DND-41 (cell line): ENCODE measurements around the gene INPP5J.

Experiments used
- EZH2 ChIP-seq: IDR thresholded peaks from 3 replicates; pipeline ENCODE4 v1.6.1; 2012; ENCODE audit warnings: borderline replicate concordance, low read depth, mild to moderate bottlenecking, moderate library complexity, low read length, inconsistent platforms; ENCODE audit not compliant: severe bottlenecking
- TF ChIP-seq, protein P1 (sequence below): IDR thresholded peaks from 2 replicates; pipeline ENCODE4 v1.5.1; 2012; ENCODE audit warnings: borderline replicate concordance, low read length, moderate library complexity, mild to moderate bottlenecking; ENCODE audit not compliant: poor library complexity, severe bottlenecking; ENCODE audit errors: extremely low read depth

DNA sequence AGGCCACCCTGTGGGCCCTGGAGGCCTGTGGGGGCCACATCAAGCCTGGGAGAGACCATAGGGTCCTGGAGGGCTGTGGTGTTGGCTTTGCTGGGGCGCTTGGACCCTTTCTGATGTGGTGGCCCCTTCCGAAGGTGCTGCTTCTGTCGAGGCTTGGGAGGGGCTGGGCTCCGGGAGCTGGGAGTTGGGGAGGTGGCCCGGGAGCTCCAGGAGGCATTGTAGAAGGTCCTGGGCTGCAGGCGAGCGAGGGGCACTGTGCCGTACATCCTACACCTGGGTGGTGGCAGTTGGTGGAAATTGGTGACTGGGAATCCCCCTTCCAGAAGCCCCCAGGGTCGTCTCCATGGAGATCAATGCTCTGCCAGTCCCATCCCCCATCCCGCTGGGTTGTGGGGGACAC is 15.0 kb downstream of the INPP5J start:
- TF ChIP-seq, protein P1, sequence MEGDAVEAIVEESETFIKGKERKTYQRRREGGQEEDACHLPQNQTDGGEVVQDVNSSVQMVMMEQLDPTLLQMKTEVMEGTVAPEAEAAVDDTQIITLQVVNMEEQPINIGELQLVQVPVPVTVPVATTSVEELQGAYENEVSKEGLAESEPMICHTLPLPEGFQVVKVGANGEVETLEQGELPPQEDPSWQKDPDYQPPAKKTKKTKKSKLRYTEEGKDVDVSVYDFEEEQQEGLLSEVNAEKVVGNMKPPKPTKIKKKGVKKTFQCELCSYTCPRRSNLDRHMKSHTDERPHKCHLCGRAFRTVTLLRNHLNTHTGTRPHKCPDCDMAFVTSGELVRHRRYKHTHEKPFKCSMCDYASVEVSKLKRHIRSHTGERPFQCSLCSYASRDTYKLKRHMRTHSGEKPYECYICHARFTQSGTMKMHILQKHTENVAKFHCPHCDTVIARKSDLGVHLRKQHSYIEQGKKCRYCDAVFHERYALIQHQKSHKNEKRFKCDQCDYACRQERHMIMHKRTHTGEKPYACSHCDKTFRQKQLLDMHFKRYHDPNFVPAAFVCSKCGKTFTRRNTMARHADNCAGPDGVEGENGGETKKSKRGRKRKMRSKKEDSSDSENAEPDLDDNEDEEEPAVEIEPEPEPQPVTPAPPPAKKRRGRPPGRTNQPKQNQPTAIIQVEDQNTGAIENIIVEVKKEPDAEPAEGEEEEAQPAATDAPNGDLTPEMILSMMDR = no peak
- no peak for TF ChIP-seq EZH2
